ENCODE data around the gene BCAS1.

BCAS1 gene

DNA sequence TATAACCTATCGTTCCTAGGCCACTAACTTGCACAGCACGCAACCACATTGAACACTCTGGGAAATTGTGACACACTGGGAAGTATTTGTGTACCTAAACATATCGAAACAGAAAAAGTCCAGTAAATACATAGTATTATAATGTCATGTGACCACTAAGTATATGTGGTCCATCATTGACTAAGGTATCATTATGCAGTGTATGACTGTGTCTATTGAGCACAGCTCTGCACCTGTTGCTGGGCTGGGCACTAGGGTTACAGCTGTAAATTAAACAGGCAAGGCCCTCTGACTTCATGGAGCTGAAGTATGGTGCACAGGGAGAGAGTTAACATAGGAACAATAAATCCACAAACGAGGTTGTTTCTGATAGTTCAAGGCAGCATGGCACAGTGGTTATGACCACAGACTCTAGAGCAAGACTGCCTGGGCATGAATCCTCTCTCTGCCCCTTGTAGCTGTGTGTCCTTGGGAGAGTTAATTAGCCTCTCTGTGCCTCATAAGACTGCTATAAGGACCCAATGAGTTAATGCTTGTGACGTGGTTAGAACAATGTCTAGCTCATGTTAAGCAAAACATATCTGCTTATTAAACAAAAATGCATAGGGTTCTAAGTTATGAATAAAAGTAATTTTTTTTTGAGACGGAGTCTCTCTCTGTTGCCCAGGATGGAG, 10.6 kb downstream of the BCAS1 start:
- Histone ChIP-seq H3K27me3 (ENCODE audit: insufficient read depth, insufficient read length) (no peaks in the 10 kb centered on the region), H3K36me3 (ENCODE audit: insufficient read depth, insufficient read length, low read length) (no peaks in the 10 kb centered on the region), H3K9me3 (ENCODE audit: insufficient read depth, low read length) (no peaks in the 10 kb centered on the region), H3K4me3 (ENCODE audit: insufficient read length, low read depth) (no peak overlapping the region), H3K4me1 (ENCODE audit: insufficient read depth, insufficient read length) (no peaks in the 10 kb centered on the region), H3K9ac (ENCODE audit: insufficient read length, low read depth) (no peak overlapping the region)
- DNase-seq (ENCODE audit: low read depth, low spot score), result no peak
- TF ChIP-seq SUZ12 (IDR thresholded peaks at IDR 0.05; ENCODE audit: extremely low read depth, insufficient read depth, insufficient read length) (no peak), ZNF274 (IDR thresholded peaks at IDR 0.05; ENCODE audit: low read depth, low read length) (no peak), YY1 (IDR thresholded peaks at IDR 0.05; ENCODE audit: insufficient read depth, insufficient read length) (no peak)

DNA sequence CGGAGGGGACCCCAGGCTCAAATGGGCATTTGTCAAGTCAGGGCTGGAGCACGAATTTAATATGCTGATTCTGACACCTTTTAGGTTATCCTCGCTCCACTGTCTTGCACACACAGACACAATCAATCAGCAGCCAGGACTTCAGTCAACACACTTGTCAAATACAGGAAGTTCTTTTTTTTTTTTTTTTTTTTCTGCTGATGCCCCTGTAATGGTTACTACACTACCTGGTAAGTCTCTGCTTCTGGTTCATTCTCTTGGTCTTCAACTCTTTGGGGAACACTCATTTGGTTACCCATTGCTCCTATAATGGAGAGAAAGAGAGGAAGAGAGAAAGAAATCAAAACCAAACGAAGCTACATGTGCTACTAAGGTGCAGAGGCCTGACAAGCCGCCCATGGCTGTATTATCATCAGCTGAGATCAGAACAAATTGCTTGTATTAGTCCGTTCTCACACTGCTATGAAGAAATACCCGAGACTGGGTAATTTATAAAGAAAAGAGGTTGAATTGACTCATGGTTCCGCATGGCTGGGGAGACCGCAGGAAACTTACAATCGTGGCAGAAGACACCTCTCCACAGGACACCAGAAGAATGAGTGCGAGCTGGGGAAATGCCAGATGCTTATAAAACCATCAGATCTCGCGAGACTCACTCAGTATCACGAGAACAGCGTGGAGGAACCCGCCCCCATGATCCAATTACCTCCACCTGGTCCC, 11.8 kb downstream of the BCAS1 start:
- no peak for DNase-seq (ENCODE audit: low read depth, low spot score)
- Histone ChIP-seq H3K9me3 (ENCODE audit: insufficient read depth, low read length) (no peaks in the 10 kb centered on the region), H3K27me3 (ENCODE audit: insufficient read depth, insufficient read length) (no peaks in the 10 kb centered on the region), H3K4me1 (ENCODE audit: insufficient read depth, insufficient read length) (no peaks in the 10 kb centered on the region), H3K9ac (ENCODE audit: insufficient read length, low read depth) (no peak overlapping the region), H3K36me3 (ENCODE audit: insufficient read depth, insufficient read length, low read length) (no peaks in the 10 kb centered on the region), H3K4me3 (ENCODE audit: insufficient read length, low read depth) (no peak overlapping the region)
- TF ChIP-seq SUZ12 (IDR thresholded peaks at IDR 0.05; ENCODE audit: extremely low read depth, insufficient read depth, insufficient read length) (no peak), YY1 (IDR thresholded peaks at IDR 0.05; ENCODE audit: insufficient read depth, insufficient read length) (no peak), ZNF274 (IDR thresholded peaks at IDR 0.05; ENCODE audit: low read depth, low read length) (no peak)

DNA sequence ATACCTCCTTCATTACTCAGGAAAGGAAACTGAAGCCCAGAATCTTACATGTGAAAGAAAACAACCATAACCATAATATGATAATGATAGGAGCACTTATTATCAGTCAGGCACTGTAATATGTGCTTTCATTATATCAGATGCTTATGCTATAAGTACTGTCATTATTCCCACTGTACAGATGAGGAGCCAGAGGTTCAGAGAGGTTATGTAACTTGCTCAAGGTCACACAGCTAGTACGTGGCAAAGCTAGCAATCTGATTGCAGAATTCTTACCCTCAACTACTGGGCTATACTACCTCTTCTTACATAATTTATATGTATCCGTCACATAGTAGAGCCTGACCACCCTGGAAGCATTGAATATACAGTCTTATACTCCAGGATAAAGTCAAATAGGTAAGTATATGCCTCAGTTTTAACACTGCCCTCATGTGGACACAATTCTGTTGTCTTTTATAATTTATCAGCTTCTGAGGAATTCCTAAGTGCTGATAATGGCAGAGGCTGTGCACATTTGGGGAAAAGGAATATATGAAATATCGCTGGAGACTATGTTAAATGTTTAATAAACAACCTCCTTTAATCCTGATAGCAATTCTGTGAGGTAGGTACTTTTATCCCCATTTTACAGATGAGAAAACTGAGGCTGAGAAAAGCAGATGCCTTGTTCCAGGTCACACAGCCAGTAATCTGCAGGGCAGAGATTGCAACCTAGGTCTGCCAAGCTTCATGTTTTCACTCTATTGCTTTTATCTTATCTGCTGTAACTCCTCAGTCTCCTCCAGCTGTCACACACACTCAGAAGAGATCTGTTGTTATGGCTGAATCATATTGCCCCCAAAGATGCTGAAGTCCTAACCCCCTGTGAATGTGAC, 13.4 kb downstream of the BCAS1 start:
- no peak for DNase-seq (ENCODE audit: low read depth, low spot score)
- H3K9ac ChIP-seq (ENCODE audit: insufficient read length, low read depth), result no peak overlapping the region
- H3K27me3 ChIP-seq (ENCODE audit: insufficient read depth, insufficient read length), result no peaks in the 10 kb centered on the region
- no peaks in the 10 kb centered on the region for H3K9me3 ChIP-seq (ENCODE audit: insufficient read depth, low read length)
- no peaks in the 10 kb centered on the region for H3K4me1 ChIP-seq (ENCODE audit: insufficient read depth, insufficient read length)
- TF ChIP-seq SUZ12 (IDR thresholded peaks at IDR 0.05; ENCODE audit: extremely low read depth, insufficient read depth, insufficient read length) (no peak), ZNF274 (IDR thresholded peaks at IDR 0.05; ENCODE audit: low read depth, low read length) (no peak), YY1 (IDR thresholded peaks at IDR 0.05; ENCODE audit: insufficient read depth, insufficient read length) (no peak)
- H3K36me3 ChIP-seq (ENCODE audit: insufficient read depth, insufficient read length, low read length), result no peaks in the 10 kb centered on the region
- no peak overlapping the region for H3K4me3 ChIP-seq (ENCODE audit: insufficient read length, low read depth)

DNA sequence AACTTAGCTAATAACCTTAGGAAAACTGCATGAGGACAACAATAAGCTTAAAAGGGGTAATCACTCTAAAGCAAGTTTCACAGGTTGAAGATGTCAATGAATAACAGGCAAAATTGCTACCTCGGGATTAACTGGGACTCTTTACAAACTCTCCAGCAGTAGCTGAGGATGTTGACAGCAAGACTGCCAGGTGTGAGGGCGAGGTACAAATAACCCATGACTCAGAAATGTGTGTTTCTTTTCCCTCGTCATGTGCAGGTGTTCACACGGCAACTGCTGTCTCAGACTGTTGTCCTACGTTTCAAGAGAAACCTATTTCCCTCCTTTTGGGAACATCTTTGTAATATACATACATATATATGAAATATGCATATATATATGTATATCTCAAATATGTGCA, 15.9 kb downstream of the BCAS1 start:
- H3K4me1 ChIP-seq (ENCODE audit: insufficient read depth, insufficient read length), result no peaks in the 10 kb centered on the region
- H3K36me3 ChIP-seq (ENCODE audit: insufficient read depth, insufficient read length, low read length), result no peaks in the 10 kb centered on the region
- no peak overlapping the region for H3K4me3 ChIP-seq (ENCODE audit: insufficient read length, low read depth)
- H3K9ac ChIP-seq (ENCODE audit: insufficient read length, low read depth), result no peak overlapping the region
- H3K27me3 ChIP-seq (ENCODE audit: insufficient read depth, insufficient read length), result no peaks in the 10 kb centered on the region
- DNase-seq (ENCODE audit: low read depth, low spot score), result no peak
- TF ChIP-seq SUZ12 (IDR thresholded peaks at IDR 0.05; ENCODE audit: extremely low read depth, insufficient read depth, insufficient read length), result no peak
- TF ChIP-seq ZNF274 (IDR thresholded peaks at IDR 0.05; ENCODE audit: low read depth, low read length), result no peak
- no peak for TF ChIP-seq YY1 (IDR thresholded peaks at IDR 0.05; ENCODE audit: insufficient read depth, insufficient read length)
- H3K9me3 ChIP-seq (ENCODE audit: insufficient read depth, low read length), result no peaks in the 10 kb centered on the region

DNA sequence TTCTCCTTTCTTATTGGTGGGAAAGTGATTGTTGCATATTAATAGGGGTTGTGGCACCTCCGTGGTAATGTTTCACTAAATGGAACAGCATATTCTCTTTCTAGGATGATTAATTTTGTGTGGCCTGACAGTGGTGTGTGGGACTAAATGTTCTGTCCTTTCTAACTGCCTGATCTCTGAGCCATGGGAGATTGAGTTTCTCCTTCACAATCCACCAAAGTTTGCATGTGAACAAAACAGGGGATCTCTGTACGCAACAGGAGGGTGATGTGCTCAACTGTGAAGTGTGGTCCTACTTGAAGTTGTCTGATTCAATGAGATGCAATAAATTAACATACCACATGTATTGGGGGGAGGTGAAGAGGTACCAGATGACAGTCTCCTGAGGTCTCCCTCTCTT, 19.3 kb downstream of the BCAS1 start:
- no peak for DNase-seq (ENCODE audit: low read depth, low spot score)
- TF ChIP-seq SUZ12 (IDR thresholded peaks at IDR 0.05; ENCODE audit: extremely low read depth, insufficient read depth, insufficient read length) (no peak), ZNF274 (IDR thresholded peaks at IDR 0.05; ENCODE audit: low read depth, low read length) (no peak), YY1 (IDR thresholded peaks at IDR 0.05; ENCODE audit: insufficient read depth, insufficient read length) (no peak)
- no peaks in the 10 kb centered on the region for H3K9me3 ChIP-seq (ENCODE audit: insufficient read depth, low read length)
- H3K27me3 ChIP-seq (ENCODE audit: insufficient read depth, insufficient read length), result no peaks in the 10 kb centered on the region
- no peak overlapping the region for H3K4me3 ChIP-seq (ENCODE audit: insufficient read length, low read depth)
- no peaks in the 10 kb centered on the region for H3K4me1 ChIP-seq (ENCODE audit: insufficient read depth, insufficient read length)
- H3K36me3 ChIP-seq (ENCODE audit: insufficient read depth, insufficient read length, low read length), result no peaks in the 10 kb centered on the region
- no peak overlapping the region for H3K9ac ChIP-seq (ENCODE audit: insufficient read length, low read depth)

DNA sequence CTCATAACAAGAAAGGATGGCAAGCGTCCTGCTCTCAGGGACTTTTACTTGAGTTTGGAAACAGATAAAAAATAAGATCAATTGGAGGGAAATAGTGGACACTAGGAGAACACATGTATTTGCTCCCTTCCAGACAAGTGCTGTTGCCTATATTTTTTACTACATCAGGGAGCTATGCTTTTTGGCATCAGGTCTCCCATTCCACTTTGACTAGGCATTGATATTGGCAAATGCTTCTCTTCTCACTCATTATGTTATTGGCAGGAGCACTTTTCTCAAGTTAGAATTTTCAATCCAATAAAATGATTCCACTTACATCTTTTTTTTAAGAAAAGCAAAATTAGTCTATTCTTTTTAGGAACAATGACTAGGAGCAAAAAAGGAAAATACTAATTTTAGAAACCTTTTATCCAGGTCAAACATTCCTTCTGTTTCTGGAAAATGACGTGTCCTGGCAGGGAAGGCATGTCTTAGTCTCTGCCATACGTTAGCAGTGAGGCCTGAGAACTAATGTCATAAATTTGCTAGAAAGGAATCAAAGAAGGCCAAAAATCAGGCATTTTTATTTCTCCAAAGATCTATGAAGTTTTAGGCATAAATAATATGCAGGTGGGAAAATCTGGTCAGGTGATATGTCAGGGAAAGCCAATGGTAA, 21.4 kb downstream of the BCAS1 start:
- no peak for TF ChIP-seq ZNF274 (IDR thresholded peaks at IDR 0.05; ENCODE audit: low read depth, low read length)
- no peak for TF ChIP-seq YY1 (IDR thresholded peaks at IDR 0.05; ENCODE audit: insufficient read depth, insufficient read length)
- no peak for TF ChIP-seq SUZ12 (IDR thresholded peaks at IDR 0.05; ENCODE audit: extremely low read depth, insufficient read depth, insufficient read length)
- H3K36me3 ChIP-seq (ENCODE audit: insufficient read depth, insufficient read length, low read length), result no peaks in the 10 kb centered on the region

More for the DNA sequence above, 21.4 kb downstream of the BCAS1 start:
- no peaks in the 10 kb centered on the region for H3K27me3 ChIP-seq (ENCODE audit: insufficient read depth, insufficient read length)
- no peaks in the 10 kb centered on the region for H3K4me1 ChIP-seq (ENCODE audit: insufficient read depth, insufficient read length)
- no peaks in the 10 kb centered on the region for H3K9me3 ChIP-seq (ENCODE audit: insufficient read depth, low read length)
- DNase-seq (ENCODE audit: low read depth, low spot score), result no peak
- no peak overlapping the region for H3K9ac ChIP-seq (ENCODE audit: insufficient read length, low read depth)
- H3K4me3 ChIP-seq (ENCODE audit: insufficient read length, low read depth), result no peak overlapping the region

Measured in NT2/D1 (cell line).